HG03103 (cell line): ENCODE results near the gene HDDC3.

Source experiments
- ATAC-seq: cut with Tn5 transposase; IDR thresholded peaks from one replicate; pipeline ENCODE4 v1.9.1; 2021; ENCODE audit warnings: low read depth; ENCODE audit not compliant: unreplicated experiment

The HDDC3 gene

GRCh38 chr15:90954712-90955623 lies 22.6 kb upstream of the HDDC3 start, which contains the start of gene RCCD1:
Gene RCCD1 (plus strand): TSS chr15:90954884. CDS start chr15:90956735, 1,851 bp downstream.
- ATAC-seq = peak; percentile 92

GRCh38 chr15:90953947-90954711 lies 21.8 kb upstream of the HDDC3 start:
- no peak for ATAC-seq

- ATAC-seq = no peak
Measured at GRCh38 chr15:90952901-90953677, 20.7 kb upstream of the HDDC3 start.

GRCh38 chr15:90950676-90951075 lies 18.3 kb upstream of the HDDC3 start:
- ATAC-seq = no peak

- ATAC-seq = no peak
Measured at GRCh38 chr15:90949979-90950675, 17.8 kb upstream of the HDDC3 start.

- ATAC-seq = no peak
Measured at GRCh38 chr15:90948506-90948905, 16.2 kb upstream of the HDDC3 start.

- ATAC-seq = no peak
Measured at GRCh38 chr15:90947577-90948357, 15.4 kb upstream of the HDDC3 start.

- ATAC-seq = no peak
Measured at GRCh38 chr15:90946941-90947576, 14.7 kb upstream of the HDDC3 start.

GRCh38 chr15:90946538-90946937 lies 14.2 kb upstream of the HDDC3 start:
- ATAC-seq = no peak

- ATAC-seq = no peak
Measured at GRCh38 chr15:90945091-90945490, 12.7 kb upstream of the HDDC3 start.

- ATAC-seq = no peak
Measured at GRCh38 chr15:90942354-90943120, 10.2 kb upstream of the HDDC3 start.

- ATAC-seq = no peak
Measured at GRCh38 chr15:90941038-90941437, 8.7 kb upstream of the HDDC3 start.

GRCh38 chr15:90939756-90940155 lies 7.4 kb upstream of the HDDC3 start:
- no peak for ATAC-seq

- no peak for ATAC-seq
Measured at GRCh38 chr15:90938261-90938660, 5.9 kb upstream of the HDDC3 start.

- ATAC-seq = no peak
Measured at GRCh38 chr15:90936823-90937222, 4.5 kb upstream of the HDDC3 start.

- ATAC-seq = peak; percentile 69
Measured at GRCh38 chr15:90934949-90935751, 2.8 kb upstream of the HDDC3 start, which contains the start of gene UNC45A. Gene UNC45A (plus strand): TSS chr15:90935285. CDS start chr15:90935325, 40 bp downstream.

- ATAC-seq = peak; percentile 34
Measured at GRCh38 chr15:90934256-90934948, 2.1 kb upstream of the HDDC3 start.
